ENCODE measurements around the gene NFATC1.

The NFATC1 gene

GRCh38 chr18:79570266-79571201 is 174.8 kb downstream of the NFATC1 start:
- Histone ChIP-seq H3K27me3 (ENCODE audit: control insufficient read depth, insufficient read depth, low read length) (no peaks in the 10 kb centered on the region), H3K9ac (ENCODE audit: low read depth, low read length) (no peak overlapping the region), H3K36me3 (ENCODE audit: control insufficient read depth, insufficient read depth, low read length) (no peaks in the 10 kb centered on the region), H3K4me1 (ENCODE audit: control insufficient read depth, insufficient read depth, low read length) (no peaks in the 10 kb centered on the region), H3K9me3 (ENCODE audit: control insufficient read depth, insufficient read depth, low read length) (peaks cover 5% of the 10 kb centered on the region), H3K4me3 (ENCODE audit: low read depth, low read length) (no peak overlapping the region)

GRCh38 chr18:79571211-79572092 is 175.7 kb downstream of the NFATC1 start:
- no peaks in the 10 kb centered on the region for H3K27me3 ChIP-seq (ENCODE audit: control insufficient read depth, insufficient read depth, low read length)
- no peaks in the 10 kb centered on the region for H3K36me3 ChIP-seq (ENCODE audit: control insufficient read depth, insufficient read depth, low read length)
- H3K9ac ChIP-seq (ENCODE audit: low read depth, low read length), result no peak overlapping the region
- peaks cover 5% of the 10 kb centered on the region for H3K9me3 ChIP-seq (ENCODE audit: control insufficient read depth, insufficient read depth, low read length)
- no peaks in the 10 kb centered on the region for H3K4me1 ChIP-seq (ENCODE audit: control insufficient read depth, insufficient read depth, low read length)
- no peak overlapping the region for H3K4me3 ChIP-seq (ENCODE audit: low read depth, low read length)

- Histone ChIP-seq H3K27me3 (ENCODE audit: control insufficient read depth, insufficient read depth, low read length) (no peaks in the 10 kb centered on the region), H3K9ac (ENCODE audit: low read depth, low read length) (no peak overlapping the region), H3K4me1 (ENCODE audit: control insufficient read depth, insufficient read depth, low read length) (no peaks in the 10 kb centered on the region), H3K9me3 (ENCODE audit: control insufficient read depth, insufficient read depth, low read length) (peaks cover 5% of the 10 kb centered on the region), H3K36me3 (ENCODE audit: control insufficient read depth, insufficient read depth, low read length) (no peaks in the 10 kb centered on the region), H3K4me3 (ENCODE audit: low read depth, low read length) (no peak overlapping the region)
Measured at GRCh38 chr18:79572093-79572780, 176.5 kb downstream of the NFATC1 start.

- no peaks in the 10 kb centered on the region for H3K4me1 ChIP-seq (ENCODE audit: control insufficient read depth, insufficient read depth, low read length)
Measured at GRCh38 chr18:79572848-79573451, 177.2 kb downstream of the NFATC1 start.

GRCh38 chr18:79573921-79574491 is 178.3 kb downstream of the NFATC1 start:
- Histone ChIP-seq H3K9ac (ENCODE audit: low read depth, low read length) (no peak overlapping the region), H3K36me3 (ENCODE audit: control insufficient read depth, insufficient read depth, low read length) (no peaks in the 10 kb centered on the region), H3K4me3 (ENCODE audit: low read depth, low read length) (no peak overlapping the region)

More at GRCh38 chr18:79572848-79573451, 177.2 kb downstream of the NFATC1 start:
- H3K9me3 ChIP-seq (ENCODE audit: control insufficient read depth, insufficient read depth, low read length), result peaks cover 5% of the 10 kb centered on the region
- H3K27me3 ChIP-seq (ENCODE audit: control insufficient read depth, insufficient read depth, low read length), result no peaks in the 10 kb centered on the region
- H3K36me3 ChIP-seq (ENCODE audit: control insufficient read depth, insufficient read depth, low read length), result no peaks in the 10 kb centered on the region
- H3K9ac ChIP-seq (ENCODE audit: low read depth, low read length), result no peak overlapping the region
- H3K4me3 ChIP-seq (ENCODE audit: low read depth, low read length), result no peak overlapping the region

GRCh38 chr18:79574938-79575525 is 179.3 kb downstream of the NFATC1 start:
- Histone ChIP-seq H3K4me3 (ENCODE audit: low read depth, low read length) (no peak overlapping the region), H3K36me3 (ENCODE audit: control insufficient read depth, insufficient read depth, low read length) (no peaks in the 10 kb centered on the region), H3K4me1 (ENCODE audit: control insufficient read depth, insufficient read depth, low read length) (no peaks in the 10 kb centered on the region), H3K9ac (ENCODE audit: low read depth, low read length) (no peak overlapping the region), H3K9me3 (ENCODE audit: control insufficient read depth, insufficient read depth, low read length) (peaks cover 5% of the 10 kb centered on the region), H3K27me3 (ENCODE audit: control insufficient read depth, insufficient read depth, low read length) (no peaks in the 10 kb centered on the region)

More at GRCh38 chr18:79573921-79574491, 178.3 kb downstream of the NFATC1 start:
- no peaks in the 10 kb centered on the region for H3K27me3 ChIP-seq (ENCODE audit: control insufficient read depth, insufficient read depth, low read length)
- no peaks in the 10 kb centered on the region for H3K4me1 ChIP-seq (ENCODE audit: control insufficient read depth, insufficient read depth, low read length)
- peaks cover 5% of the 10 kb centered on the region for H3K9me3 ChIP-seq (ENCODE audit: control insufficient read depth, insufficient read depth, low read length)

GRCh38 chr18:79575891-79576685 is 180.4 kb downstream of the NFATC1 start:
- no peaks in the 10 kb centered on the region for H3K36me3 ChIP-seq (ENCODE audit: control insufficient read depth, insufficient read depth, low read length)
- H3K27me3 ChIP-seq (ENCODE audit: control insufficient read depth, insufficient read depth, low read length), result no peaks in the 10 kb centered on the region
- H3K9ac ChIP-seq (ENCODE audit: low read depth, low read length), result no peak overlapping the region
- no peak overlapping the region for H3K4me3 ChIP-seq (ENCODE audit: low read depth, low read length)
- no peaks in the 10 kb centered on the region for H3K4me1 ChIP-seq (ENCODE audit: control insufficient read depth, insufficient read depth, low read length)
- H3K9me3 ChIP-seq (ENCODE audit: control insufficient read depth, insufficient read depth, low read length), result peaks cover 5% of the 10 kb centered on the region

- Histone ChIP-seq H3K9me3 (ENCODE audit: control insufficient read depth, insufficient read depth, low read length) (peaks cover 5% of the 10 kb centered on the region), H3K4me3 (ENCODE audit: low read depth, low read length) (no peak overlapping the region), H3K27me3 (ENCODE audit: control insufficient read depth, insufficient read depth, low read length) (no peaks in the 10 kb centered on the region), H3K9ac (ENCODE audit: low read depth, low read length) (no peak overlapping the region), H3K4me1 (ENCODE audit: control insufficient read depth, insufficient read depth, low read length) (no peaks in the 10 kb centered on the region), H3K36me3 (ENCODE audit: control insufficient read depth, insufficient read depth, low read length) (no peaks in the 10 kb centered on the region)
Measured at GRCh38 chr18:79576686-79577351, 181.1 kb downstream of the NFATC1 start.

GRCh38 chr18:79577451-79578395 is 182.0 kb downstream of the NFATC1 start:
- H3K4me3 ChIP-seq (ENCODE audit: low read depth, low read length), result no peak overlapping the region
- no peaks in the 10 kb centered on the region for H3K36me3 ChIP-seq (ENCODE audit: control insufficient read depth, insufficient read depth, low read length)
- H3K9ac ChIP-seq (ENCODE audit: low read depth, low read length), result no peak overlapping the region
- peaks cover 2% of the 10 kb centered on the region for H3K9me3 ChIP-seq (ENCODE audit: control insufficient read depth, insufficient read depth, low read length)
- H3K4me1 ChIP-seq (ENCODE audit: control insufficient read depth, insufficient read depth, low read length), result no peaks in the 10 kb centered on the region
- no peaks in the 10 kb centered on the region for H3K27me3 ChIP-seq (ENCODE audit: control insufficient read depth, insufficient read depth, low read length)

Measured in iPS-15b (cell line).